Ammon's horn (tissue), 1 donor: Measurements from ENCODE around the gene SHISAL2B.
"Not testable (repeated sequence)": the region's sequence is repeated elsewhere in the genome, so short reads cannot be mapped to it uniquely, and the experiment has no call there.

Source experiments
- DNase-seq: peaks from one replicate; pipeline ENCODE4 v3.0.0-alpha.2; 2016; ENCODE audit warnings: low spot score

Gene SHISAL2B

DNA sequence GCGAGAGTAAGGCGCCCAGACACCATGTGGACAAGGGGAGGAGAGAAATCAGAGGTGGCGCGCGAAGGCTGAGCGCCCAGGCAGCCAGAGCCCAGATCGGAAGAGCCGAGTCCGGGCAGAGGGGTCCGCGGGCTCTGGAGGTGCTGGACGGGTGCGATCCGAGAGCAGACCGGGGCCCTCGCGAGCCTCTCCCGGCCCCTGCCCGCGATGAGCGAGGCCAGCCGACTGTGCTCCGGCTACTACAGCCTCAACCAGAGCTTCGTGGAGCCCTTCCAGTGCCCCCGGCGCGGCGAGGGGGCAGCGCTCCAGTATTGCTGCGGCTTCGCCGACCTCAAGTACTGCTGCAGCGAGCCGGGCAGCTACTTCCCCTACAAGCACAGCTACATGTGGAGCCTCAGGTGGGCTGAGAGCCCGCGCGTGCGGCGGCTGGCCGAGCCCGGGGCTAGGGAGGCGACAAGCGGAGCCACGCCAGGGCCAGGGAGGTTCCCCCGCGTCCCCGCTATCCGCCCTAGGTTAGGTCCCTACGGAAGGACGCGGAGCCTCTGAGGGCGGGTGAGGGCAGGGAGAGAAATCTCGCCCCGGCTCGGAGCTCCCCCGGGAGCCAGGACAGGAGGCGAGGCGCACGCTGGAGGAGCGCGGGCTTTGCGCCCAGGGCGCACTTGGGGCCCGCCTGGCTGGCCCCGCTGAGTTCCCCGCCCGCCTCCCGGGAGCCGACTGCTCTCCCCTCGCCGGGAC lies at the start of gene SHISAL2B:
Gene SHISAL2B (plus strand): TSS at position 87 of the 735 bp plus-strand sequence. CDS start 121 bp downstream, at position 208.
- DNase-seq: no peak

DNA sequence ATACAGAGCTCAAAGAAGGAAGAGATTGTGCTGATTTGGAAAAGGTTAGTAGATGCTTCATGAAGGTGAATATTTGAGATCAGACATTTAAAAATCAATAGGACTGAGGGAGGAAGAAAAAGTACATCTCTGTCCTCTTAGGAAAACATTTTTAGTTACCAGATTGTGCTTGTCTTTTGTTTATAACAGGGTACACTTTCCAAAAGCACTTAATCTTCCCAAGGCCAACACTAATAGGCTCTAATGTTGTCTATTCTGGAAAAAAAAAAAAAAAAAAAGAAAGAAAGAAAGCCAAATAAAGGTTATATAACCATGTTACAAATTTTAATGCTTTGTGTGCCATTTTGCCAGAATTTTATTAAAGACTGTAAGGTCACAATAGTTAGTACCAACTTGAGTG lies 45.5 kb upstream of the SHISAL2B start:
- no peak for DNase-seq

DNA sequence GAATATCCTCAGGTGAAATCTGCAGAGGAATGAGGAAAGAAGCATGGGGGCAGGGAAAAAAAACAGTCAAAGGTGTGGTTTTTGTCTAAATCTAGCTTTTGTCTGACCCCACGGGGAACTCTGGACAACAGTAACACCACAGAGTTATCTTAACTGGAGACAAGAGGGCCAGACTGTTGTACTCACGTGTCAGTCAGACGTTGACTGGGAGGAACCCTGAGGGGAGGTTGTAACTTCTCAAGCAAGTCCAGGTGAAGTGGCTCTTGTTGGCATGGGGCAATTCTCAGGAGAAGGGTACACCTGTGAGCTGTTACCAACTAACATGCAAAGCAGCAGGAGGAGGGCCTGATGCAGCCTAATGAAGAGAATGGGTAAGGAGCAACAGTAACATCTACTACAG lies 44.1 kb upstream of the SHISAL2B start:
- no peak for DNase-seq

DNA sequence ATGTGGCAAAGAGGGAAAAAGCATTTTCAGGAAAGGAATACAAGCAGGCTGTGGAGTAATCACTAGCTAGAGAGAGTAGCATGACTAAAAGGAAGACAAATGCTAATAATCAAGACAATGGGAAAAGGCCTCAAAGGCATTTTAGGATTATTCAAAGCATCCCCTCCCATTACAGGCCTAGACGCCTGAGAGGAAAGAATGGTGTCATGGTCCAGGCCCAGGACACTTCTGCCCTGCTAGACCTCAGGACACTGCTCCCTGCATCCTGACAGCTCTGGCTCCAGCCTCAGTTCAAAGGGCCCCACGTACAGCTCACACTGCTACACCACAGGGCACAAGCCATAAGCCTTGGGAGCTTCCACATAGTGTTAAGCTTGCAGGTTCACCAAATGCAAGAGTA lies 40.8 kb upstream of the SHISAL2B start:
- no peak for DNase-seq

DNA sequence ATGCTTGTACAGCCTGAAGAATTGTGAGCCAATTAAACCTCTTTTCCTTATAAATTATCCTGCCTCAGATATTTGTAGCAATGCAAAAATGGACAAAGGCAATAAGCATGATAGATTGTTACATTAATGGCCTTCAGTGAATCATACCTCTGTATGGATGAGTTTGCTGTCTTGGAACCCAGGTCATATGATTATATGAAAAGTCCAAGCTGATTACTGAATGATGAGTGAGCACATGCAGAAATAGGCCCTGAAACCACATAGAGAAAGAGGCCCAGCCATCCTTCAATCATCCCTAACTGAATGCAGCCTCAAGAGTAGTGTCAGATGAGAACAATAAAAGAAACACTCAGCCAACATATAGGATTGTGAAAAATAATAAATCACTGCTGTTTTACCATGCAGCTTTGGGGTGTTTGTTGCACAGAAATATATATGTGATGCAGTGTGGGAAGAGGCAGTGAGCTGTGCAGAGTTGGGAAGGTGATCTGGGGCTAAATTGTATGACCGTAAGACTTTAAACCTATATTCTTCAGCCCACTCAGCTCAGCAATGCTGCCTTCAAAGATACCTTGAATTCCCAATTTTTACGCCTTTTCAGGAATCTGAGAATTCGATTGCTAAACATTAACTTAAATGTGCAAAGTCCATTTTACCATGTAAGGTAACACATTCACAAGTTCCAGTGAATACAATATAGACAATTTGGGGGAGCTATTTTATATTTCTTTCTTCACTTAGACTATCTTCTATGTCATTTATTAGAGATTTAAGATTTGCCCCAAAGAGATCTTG lies 36.3 kb upstream of the SHISAL2B start:
- DNase-seq: no peak

DNA sequence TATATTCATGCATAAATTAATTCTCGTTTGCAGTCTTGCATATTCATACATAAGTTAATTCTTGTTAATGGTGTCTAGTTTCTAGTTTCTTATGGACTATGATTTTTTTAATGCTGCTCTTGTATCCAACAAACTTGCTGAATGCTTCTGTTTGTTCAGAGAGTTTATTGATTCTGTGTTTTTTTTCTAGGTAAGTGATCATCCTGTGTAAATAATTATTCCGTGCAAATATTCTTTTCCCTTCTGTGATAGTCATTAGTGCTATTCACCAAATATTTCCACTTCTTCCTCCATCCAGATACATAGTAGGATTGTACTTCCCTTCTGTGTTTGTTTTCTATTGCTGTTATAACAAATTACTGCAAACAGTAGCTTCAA lies 35.8 kb upstream of the SHISAL2B start:
- DNase-seq: no peak

DNA sequence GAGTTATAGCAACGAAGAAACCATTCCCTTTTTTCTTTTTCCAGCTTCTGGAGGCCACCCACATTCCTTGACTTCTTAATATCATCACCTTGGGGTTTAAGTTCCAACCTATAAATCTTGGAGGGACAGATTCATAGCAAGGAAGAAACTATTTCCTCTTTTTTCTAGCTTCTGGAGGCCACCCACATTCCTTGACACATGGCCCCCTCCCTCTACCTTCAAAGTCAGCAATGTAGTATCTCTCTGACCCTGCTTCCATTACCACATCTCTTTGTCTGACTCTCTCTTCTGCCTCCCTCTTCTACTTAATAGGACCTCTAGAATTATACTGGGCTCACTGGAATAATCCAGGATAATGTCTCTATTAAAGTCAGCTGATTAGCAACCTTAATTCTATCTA lies 34.7 kb upstream of the SHISAL2B start:
- DNase-seq: no peak

DNA sequence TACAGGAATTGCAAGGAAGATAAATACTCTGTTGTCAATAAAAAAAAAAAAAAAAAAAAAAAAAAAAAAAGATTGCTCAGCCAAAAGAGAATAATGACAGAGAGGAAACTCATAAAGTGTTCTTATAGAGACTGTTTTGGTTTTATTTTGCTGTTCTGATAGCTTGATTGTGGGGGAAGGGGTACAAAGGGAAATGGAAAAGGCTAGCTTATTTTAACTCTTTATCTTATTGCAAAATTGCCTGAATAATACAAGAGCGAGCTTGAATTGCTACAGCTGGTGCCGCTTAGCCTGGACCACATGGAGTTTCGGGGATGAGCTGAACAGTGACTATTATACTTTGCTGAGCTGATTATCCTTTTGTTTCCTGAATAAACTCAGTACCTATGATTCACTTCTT lies 31.0 kb upstream of the SHISAL2B start:
- peak; percentile 21 for DNase-seq

DNA sequence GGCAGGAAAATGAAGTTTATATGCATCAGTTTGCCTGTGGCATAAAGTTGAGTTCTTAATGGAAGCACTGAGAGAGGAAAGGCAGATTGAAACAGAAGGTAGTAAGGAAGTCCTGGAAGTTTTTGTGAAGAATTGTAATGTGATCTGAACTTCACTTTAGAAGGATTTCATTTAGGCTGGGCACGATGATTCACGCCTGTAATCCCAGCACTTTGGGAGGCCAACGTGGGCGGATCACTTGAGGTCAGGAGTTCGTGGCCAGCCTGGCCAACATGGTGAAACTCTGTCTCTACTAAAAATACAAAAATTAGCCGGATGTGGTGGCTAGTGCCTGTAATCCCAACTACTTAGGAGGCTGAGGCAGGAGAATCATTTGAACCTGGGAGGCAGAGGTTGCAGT lies 27.1 kb upstream of the SHISAL2B start:
- not testable (repeated sequence) for DNase-seq

DNA sequence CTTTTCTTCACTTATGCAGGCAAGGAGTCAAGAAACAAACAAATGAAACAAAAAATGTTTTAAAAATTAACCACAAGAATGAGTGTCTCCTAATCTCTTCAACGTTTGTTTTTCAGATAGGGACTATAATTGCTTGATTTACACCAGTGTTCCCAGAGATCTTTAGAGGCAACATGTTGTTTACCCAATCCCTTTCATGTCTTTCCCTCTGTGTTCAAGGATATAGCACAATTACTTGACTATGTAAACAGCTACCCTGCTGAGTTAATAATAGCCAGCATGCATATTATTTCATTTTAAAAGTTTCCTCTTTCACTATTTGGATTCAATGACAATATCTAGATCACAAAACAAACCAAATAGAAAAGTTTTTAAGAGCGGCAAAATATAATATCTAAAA lies 25.1 kb upstream of the SHISAL2B start:
- no peak for DNase-seq

DNA sequence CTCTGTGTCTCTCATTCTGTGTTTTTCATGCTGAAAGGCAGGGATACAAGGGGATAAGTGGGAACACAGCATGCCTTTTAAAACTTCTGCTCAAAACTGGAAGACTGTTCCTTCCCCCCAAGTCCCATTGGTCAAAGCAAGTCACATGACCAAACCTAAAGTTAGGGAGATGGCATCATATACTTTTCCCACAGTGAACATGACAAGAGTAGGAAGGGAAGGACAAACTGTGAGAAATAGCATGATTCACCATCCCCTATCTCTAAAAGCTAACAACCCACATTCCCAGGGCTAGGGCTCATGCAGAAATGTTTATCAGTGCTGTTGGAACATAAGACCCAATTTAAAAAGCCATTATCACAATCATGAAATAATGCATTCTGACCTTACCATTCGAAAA lies 24.2 kb upstream of the SHISAL2B start:
- no peak for DNase-seq

DNA sequence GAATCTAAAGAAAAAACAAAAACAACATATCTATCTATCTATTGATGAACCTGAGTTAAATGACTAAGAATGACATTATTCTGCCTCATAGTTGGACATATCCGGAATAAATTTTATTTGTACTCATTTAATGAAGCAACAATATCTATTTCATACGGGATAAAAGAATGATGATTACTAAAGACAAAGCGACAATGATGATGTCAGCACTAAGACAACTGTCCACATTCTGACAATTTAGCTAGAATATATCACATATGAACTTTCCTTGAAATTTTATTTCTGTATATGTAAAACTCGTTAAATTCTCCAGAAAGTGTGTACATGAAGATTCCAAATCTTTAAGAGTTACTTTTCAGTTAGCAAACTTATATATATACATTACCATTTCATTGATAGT lies 23.2 kb upstream of the SHISAL2B start:
- no peak for DNase-seq

DNA sequence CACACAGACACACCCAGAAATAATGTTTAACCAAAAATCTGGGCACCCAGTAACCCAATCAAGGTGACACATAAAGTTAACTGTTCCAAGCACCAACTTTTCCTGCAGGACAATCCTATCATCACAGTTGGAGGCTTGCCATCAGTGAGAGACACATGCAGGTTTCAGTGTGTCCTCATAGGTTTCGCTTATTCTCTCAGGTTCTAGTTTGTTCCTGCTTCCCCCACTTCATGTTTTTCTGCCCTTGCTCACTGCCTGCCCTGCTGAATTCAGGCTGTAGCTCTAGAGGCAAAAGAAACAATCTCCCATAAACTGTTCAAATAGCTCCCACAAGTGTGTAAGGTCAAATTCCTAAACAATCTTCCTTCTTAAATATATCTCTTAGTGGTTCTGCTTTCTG lies 20.0 kb upstream of the SHISAL2B start:
- DNase-seq: no peak

DNA sequence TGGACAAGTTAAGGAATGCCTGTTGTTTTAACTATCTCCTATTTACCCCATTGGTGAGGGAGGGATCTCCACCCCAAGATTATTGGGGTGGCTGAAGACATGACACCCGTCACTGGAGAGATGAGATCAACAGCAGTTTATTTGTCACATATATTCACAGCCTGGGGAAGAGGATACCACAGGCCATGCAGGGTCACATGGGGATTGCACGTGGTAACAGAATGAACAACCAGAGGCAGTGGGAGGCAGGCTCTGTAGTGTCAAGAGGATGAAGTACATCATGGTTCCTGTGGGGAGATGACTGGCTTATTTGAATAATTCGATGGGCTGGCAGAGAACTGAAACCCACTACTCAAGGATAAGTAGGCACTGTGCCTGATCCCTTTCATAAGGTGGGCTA lies 18.6 kb upstream of the SHISAL2B start:
- DNase-seq: no peak

DNA sequence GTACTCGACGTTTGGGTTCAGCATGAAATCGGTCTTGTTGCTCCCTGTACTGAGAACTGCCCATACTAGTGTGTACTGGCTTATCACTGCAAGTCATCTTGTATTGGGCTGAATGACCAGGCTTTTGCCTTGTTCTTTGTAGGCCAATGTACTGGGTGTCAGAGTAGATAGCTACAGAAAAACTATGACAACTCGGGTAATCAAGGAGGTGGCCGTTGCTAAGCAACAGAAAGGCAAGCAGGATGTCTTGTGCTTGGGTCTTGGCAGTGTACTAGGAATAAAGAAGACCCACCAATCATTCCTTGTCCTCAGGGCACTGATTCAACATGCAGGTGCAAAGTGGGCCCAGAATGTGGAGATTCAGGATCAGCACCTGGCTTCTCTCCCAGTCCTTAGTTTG lies 11.9 kb upstream of the SHISAL2B start:
- DNase-seq: peak; percentile 21

DNA sequence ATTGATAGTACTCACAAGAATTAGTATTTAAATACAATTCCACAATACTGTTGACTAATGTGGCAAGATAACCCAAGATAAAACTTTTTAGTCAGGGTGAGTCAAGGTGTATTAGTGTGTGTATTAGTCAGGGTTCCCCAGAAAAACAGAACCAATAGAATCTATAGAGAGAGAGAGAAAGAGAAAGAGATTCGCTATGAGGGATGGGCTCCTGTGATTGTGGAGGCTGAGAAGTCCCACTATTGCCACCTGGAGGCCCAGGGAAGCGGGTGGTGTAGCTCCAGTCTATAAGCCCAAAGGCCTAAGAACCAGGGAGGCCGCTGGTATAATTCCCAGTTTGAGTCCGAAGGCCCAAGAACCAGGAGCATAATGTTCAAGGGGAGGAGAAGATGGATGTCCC lies 10.0 kb upstream of the SHISAL2B start:
- DNase-seq: no peak

DNA sequence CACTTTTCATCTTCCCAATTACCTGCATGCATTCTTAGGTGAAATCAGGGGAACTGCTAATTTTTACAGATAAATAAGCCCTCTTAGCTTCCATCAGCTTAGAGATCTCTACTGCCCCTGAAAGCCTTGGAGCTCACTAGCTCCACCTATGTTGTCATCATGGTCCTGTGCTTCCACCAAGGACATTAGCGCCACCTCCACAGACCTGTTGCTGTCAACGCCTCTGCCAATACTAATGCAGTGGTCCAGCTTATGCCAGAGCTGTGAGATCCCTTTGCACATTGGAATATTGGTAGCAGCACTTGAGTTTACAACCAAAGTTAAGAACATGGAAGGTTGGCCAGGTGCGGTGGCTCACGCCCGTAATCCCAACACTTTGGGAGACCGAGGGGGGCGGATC lies 7.7 kb upstream of the SHISAL2B start:
- DNase-seq: no peak

DNA sequence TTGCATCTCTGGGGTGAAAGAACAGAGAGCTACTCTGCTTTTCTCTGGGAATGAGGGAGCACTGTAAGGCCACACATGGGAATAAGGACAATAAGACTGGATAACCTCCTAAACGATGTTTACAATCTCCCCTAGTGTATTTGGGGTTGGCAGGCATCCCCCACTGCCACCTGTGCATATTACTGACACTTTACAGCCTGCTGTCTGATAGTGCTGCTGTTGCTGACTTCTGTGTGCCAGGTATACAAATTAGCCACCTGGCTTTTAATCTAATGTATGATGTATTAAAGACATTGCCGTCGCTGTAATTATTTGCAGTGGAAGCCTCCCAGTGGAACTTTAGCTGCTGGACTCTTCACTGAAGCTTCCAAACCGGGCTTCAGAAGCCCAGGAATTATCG lies 4.4 kb upstream of the SHISAL2B start:
- no peak for DNase-seq

DNA sequence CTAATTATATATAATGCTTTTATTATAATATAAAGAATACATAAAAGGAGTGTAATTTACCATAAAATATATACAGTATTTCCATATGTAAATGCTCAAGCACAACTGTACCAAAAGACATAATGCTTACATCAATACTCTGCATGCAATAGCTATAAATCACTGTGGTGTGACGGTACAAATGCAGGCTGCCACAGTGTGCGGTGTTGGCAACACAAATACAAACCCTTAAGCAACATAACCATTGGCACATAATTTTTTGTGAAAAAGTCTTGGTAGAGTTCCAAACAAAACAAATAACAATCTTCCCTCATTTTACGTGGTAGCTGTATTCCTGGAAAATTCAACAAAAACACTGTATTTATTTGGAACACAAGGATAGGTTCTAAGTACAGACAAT lies 1.9 kb upstream of the SHISAL2B start:
- no peak for DNase-seq

DNA sequence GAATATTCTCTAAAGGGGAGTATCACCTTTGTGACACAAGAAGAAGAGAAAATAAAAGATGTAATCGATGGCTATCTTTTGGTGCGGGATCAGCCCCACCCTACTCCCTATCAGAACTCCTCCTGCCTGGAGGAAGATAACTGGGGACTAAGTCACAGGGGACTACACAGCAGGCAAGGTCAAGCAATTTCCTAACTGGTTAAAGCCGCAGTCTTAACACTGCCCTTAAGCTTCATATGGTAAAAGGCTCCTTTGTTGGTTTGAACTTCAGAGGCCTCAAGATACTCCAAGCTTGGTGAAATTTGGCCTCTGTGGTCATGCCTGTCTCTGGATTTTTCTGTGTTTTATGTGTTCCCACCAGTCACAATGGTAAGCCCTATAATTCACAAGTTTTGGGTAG lies 1.3 kb upstream of the SHISAL2B start:
- DNase-seq: no peak

DNA sequence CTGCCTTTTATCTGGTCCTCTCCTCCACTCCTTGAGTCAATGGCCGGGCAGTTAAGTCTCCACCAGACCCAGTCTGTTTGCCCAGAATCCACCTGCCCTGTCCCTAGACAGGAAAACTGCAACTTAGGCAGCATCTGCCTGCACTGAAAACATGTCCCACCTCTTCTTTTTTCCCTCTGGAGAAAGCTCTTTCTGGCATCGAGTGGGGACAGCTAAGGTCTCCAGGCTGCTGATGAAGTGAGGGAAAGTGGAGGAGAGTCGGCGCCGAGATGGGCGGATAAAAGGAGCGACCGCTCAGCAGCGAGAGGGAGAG lies 243 bp upstream of the SHISAL2B start:
- no peak for DNase-seq

DNA sequence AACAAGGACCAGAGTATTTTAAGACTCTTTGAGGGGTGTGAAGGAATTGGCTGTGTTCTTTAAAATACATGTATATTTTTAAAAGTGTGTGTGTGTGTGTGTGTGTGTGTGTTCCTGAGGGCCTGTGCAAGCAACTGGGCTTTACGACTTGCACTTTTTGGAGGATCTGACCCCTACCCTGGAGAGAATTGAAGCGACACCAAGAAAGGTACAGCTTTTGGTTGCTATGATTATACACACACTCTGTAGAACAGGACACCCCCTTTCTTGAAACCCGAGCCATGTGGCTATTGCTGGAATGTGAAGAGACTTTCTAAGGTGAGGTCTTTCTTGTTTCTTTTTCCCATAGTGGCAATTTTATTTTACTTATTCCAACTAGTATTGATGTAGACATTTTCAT lies 988 bp downstream of the SHISAL2B start:
- DNase-seq: no peak

DNA sequence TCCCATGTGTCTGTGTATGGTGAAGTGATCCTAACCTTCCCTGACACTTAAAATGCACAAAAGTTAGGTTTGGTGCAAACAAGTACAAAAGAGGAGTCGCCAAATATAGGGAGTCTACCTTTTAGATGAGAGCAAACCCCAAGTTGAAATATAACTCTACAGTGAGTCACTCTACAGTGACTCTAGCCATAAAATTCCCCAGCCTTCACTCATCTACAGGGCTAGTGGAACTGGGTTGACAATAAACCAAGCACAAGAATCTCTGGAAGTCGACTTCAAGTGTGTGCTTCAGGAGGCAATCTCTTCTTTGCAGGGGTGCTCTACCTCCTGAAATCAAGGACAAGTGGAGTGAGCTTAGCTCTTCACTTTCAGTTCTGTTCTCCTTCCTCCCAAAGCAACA lies 3.3 kb downstream of the SHISAL2B start:
- DNase-seq: no peak

DNA sequence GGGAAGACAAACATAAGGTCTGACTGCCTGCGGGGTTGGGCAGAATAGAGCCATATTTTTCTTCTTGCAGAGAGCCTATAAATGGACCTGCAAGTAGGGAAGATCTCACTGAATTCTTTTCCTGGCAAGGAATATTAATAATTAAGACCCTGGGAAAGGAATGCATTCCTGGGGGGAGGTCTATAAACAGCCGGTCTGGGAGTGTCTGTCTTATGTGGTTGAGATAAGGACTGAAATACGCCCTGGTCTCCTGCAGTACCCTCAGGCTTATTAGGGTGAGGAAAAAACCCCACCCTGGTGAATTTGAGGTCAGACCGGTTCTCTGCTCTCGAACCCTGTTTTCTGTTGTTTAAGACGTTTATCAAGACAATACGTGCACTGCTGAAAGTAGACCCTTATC lies 6.1 kb downstream of the SHISAL2B start:
- not testable (repeated sequence) for DNase-seq
